ENCODE data around the gene RAP1GAP.

RAP1GAP gene

GRCh38 chr1:21619375-21619947, 49.7 kb downstream of the RAP1GAP start:
- Histone ChIP-seq H3K27ac (ENCODE audit: low read length) (no peak overlapping the region), H3K4me1 (ENCODE audit: control insufficient read depth, insufficient read depth, low read length) (peaks cover 9% of the 10 kb centered on the region)

GRCh38 chr1:21618561-21619374, 50.4 kb downstream of the RAP1GAP start:
- Histone ChIP-seq H3K4me3 (ENCODE audit: low read length) (no peak overlapping the region), H3K27me3 (ENCODE audit: control insufficient read depth, insufficient read depth, low read length) (no peaks in the 10 kb centered on the region), H3K9me3 (ENCODE audit: control insufficient read depth, insufficient read depth, low read length) (no peaks in the 10 kb centered on the region), H3K27ac (ENCODE audit: low read length) (no peak overlapping the region), H3K4me1 (ENCODE audit: control insufficient read depth, insufficient read depth, low read length) (peaks cover 9% of the 10 kb centered on the region), H3K36me3 (ENCODE audit: control insufficient read depth, insufficient read depth, low read length) (no peaks in the 10 kb centered on the region)
- WGBS (ENCODE audit: insufficient coverage, insufficient read length) = no CpG with 5 or more reads among the region's 22 CpGs
- no peak for DNase-seq (ENCODE audit: low read depth, low spot score)

More at GRCh38 chr1:21619375-21619947, 49.7 kb downstream of the RAP1GAP start:
- Histone ChIP-seq H3K27me3 (ENCODE audit: control insufficient read depth, insufficient read depth, low read length) (no peaks in the 10 kb centered on the region), H3K4me3 (ENCODE audit: low read length) (no peak overlapping the region), H3K36me3 (ENCODE audit: control insufficient read depth, insufficient read depth, low read length) (no peaks in the 10 kb centered on the region), H3K9me3 (ENCODE audit: control insufficient read depth, insufficient read depth, low read length) (no peaks in the 10 kb centered on the region)
- WGBS (ENCODE audit: insufficient coverage, insufficient read length) = no CpG with 5 or more reads among the region's 7 CpGs
- no peak for DNase-seq (ENCODE audit: low read depth, low spot score)

- no peak for DNase-seq (ENCODE audit: low read depth, low spot score)
- Histone ChIP-seq H3K4me3 (ENCODE audit: low read length) (no peak overlapping the region), H3K36me3 (ENCODE audit: control insufficient read depth, insufficient read depth, low read length) (no peaks in the 10 kb centered on the region), H3K27ac (ENCODE audit: low read length) (no peak overlapping the region), H3K4me1 (ENCODE audit: control insufficient read depth, insufficient read depth, low read length) (peaks cover 9% of the 10 kb centered on the region), H3K9me3 (ENCODE audit: control insufficient read depth, insufficient read depth, low read length) (no peaks in the 10 kb centered on the region), H3K27me3 (ENCODE audit: control insufficient read depth, insufficient read depth, low read length) (no peaks in the 10 kb centered on the region)
- WGBS (ENCODE audit: insufficient coverage, insufficient read length) = no CpG with 5 or more reads among the region's 7 CpGs
These were observed 51.1 kb downstream of the RAP1GAP start for GRCh38 chr1:21618059-21618458.

- Histone ChIP-seq H3K36me3 (ENCODE audit: control insufficient read depth, insufficient read depth, low read length) (no peaks in the 10 kb centered on the region), H3K4me1 (ENCODE audit: control insufficient read depth, insufficient read depth, low read length) (peaks cover 7% of the 10 kb centered on the region), H3K9me3 (ENCODE audit: control insufficient read depth, insufficient read depth, low read length) (no peaks in the 10 kb centered on the region), H3K27me3 (ENCODE audit: control insufficient read depth, insufficient read depth, low read length) (no peaks in the 10 kb centered on the region), H3K4me3 (ENCODE audit: low read length) (no peak overlapping the region), H3K27ac (ENCODE audit: low read length) (no peak overlapping the region)
- DNase-seq (ENCODE audit: low read depth, low spot score) = no peak
- WGBS (ENCODE audit: insufficient coverage, insufficient read length) = no CpG with 5 or more reads among the region's 16 CpGs
These were observed 51.9 kb downstream of the RAP1GAP start for GRCh38 chr1:21617126-21617738.

GRCh38 chr1:21616372-21616771, 52.8 kb downstream of the RAP1GAP start:
- DNase-seq (ENCODE audit: low read depth, low spot score) = no peak
- no CpG with 5 or more reads among the region's 8 CpGs for WGBS (ENCODE audit: insufficient coverage, insufficient read length)
- H3K27me3 ChIP-seq (ENCODE audit: control insufficient read depth, insufficient read depth, low read length) = no peaks in the 10 kb centered on the region
- H3K27ac ChIP-seq (ENCODE audit: low read length) = no peak overlapping the region
- peaks cover 7% of the 10 kb centered on the region for H3K4me1 ChIP-seq (ENCODE audit: control insufficient read depth, insufficient read depth, low read length)
- H3K36me3 ChIP-seq (ENCODE audit: control insufficient read depth, insufficient read depth, low read length) = no peaks in the 10 kb centered on the region
- no peaks in the 10 kb centered on the region for H3K9me3 ChIP-seq (ENCODE audit: control insufficient read depth, insufficient read depth, low read length)
- no peak overlapping the region for H3K4me3 ChIP-seq (ENCODE audit: low read length)

- no peaks in the 10 kb centered on the region for H3K36me3 ChIP-seq (ENCODE audit: control insufficient read depth, insufficient read depth, low read length)
- peaks cover 7% of the 10 kb centered on the region for H3K4me1 ChIP-seq (ENCODE audit: control insufficient read depth, insufficient read depth, low read length)
- H3K27me3 ChIP-seq (ENCODE audit: control insufficient read depth, insufficient read depth, low read length) = no peaks in the 10 kb centered on the region
- WGBS (ENCODE audit: insufficient coverage, insufficient read length) = no CpG with 5 or more reads among the region's 11 CpGs
- H3K9me3 ChIP-seq (ENCODE audit: control insufficient read depth, insufficient read depth, low read length) = no peaks in the 10 kb centered on the region
- no peak overlapping the region for H3K4me3 ChIP-seq (ENCODE audit: low read length)
- DNase-seq (ENCODE audit: low read depth, low spot score) = no peak
- no peak overlapping the region for H3K27ac ChIP-seq (ENCODE audit: low read length)
These were observed 54.6 kb downstream of the RAP1GAP start for GRCh38 chr1:21614419-21615115.

- DNase-seq (ENCODE audit: low read depth, low spot score) = no peak
These were observed 55.9 kb downstream of the RAP1GAP start for GRCh38 chr1:21613072-21613867.

GRCh38 chr1:21612057-21612456, 57.1 kb downstream of the RAP1GAP start:
- Histone ChIP-seq H3K27ac (ENCODE audit: low read length) (no peak overlapping the region), H3K9me3 (ENCODE audit: control insufficient read depth, insufficient read depth, low read length) (no peaks in the 10 kb centered on the region), H3K36me3 (ENCODE audit: control insufficient read depth, insufficient read depth, low read length) (no peaks in the 10 kb centered on the region), H3K4me3 (ENCODE audit: low read length) (no peak overlapping the region), H3K27me3 (ENCODE audit: control insufficient read depth, insufficient read depth, low read length) (no peaks in the 10 kb centered on the region), H3K4me1 (ENCODE audit: control insufficient read depth, insufficient read depth, low read length) (peaks cover 3% of the 10 kb centered on the region; the same call in 1 of the 2 replicates)
- DNase-seq (ENCODE audit: low read depth, low spot score) = no peak
- WGBS (ENCODE audit: insufficient coverage, insufficient read length) = no CpG with 5 or more reads among the region's 13 CpGs

More at GRCh38 chr1:21613072-21613867, 55.9 kb downstream of the RAP1GAP start:
- WGBS (ENCODE audit: insufficient coverage, insufficient read length) = no CpG with 5 or more reads among the region's 19 CpGs
- Histone ChIP-seq H3K4me3 (ENCODE audit: low read length) (no peak overlapping the region), H3K27ac (ENCODE audit: low read length) (no peak overlapping the region), H3K36me3 (ENCODE audit: control insufficient read depth, insufficient read depth, low read length) (no peaks in the 10 kb centered on the region), H3K27me3 (ENCODE audit: control insufficient read depth, insufficient read depth, low read length) (no peaks in the 10 kb centered on the region), H3K4me1 (ENCODE audit: control insufficient read depth, insufficient read depth, low read length) (peaks cover under 1% of the 10 kb centered on the region; the same call in 1 of the 2 replicates), H3K9me3 (ENCODE audit: control insufficient read depth, insufficient read depth, low read length) (no peaks in the 10 kb centered on the region)

GRCh38 chr1:21610989-21611785, 58.0 kb downstream of the RAP1GAP start:
- Histone ChIP-seq H3K9me3 (ENCODE audit: control insufficient read depth, insufficient read depth, low read length) (no peaks in the 10 kb centered on the region), H3K36me3 (ENCODE audit: control insufficient read depth, insufficient read depth, low read length) (no peaks in the 10 kb centered on the region), H3K4me3 (ENCODE audit: low read length) (no peak overlapping the region), H3K27ac (ENCODE audit: low read length) (no peak overlapping the region), H3K4me1 (ENCODE audit: control insufficient read depth, insufficient read depth, low read length) (peaks cover 3% of the 10 kb centered on the region; the same call in 1 of the 2 replicates), H3K27me3 (ENCODE audit: control insufficient read depth, insufficient read depth, low read length) (no peaks in the 10 kb centered on the region)
- DNase-seq (ENCODE audit: low read depth, low spot score) = no peak
- no CpG with 5 or more reads among the region's 21 CpGs for WGBS (ENCODE audit: insufficient coverage, insufficient read length)
